NAMALWA (cell line): ENCODE results near the gene GPR4.

Experiments
- DNase-seq: peaks from one replicate; pipeline ENCODE4 v3.0.0-alpha.2; 2015; ENCODE audit warnings: low spot score

GPR4 gene

DNA sequence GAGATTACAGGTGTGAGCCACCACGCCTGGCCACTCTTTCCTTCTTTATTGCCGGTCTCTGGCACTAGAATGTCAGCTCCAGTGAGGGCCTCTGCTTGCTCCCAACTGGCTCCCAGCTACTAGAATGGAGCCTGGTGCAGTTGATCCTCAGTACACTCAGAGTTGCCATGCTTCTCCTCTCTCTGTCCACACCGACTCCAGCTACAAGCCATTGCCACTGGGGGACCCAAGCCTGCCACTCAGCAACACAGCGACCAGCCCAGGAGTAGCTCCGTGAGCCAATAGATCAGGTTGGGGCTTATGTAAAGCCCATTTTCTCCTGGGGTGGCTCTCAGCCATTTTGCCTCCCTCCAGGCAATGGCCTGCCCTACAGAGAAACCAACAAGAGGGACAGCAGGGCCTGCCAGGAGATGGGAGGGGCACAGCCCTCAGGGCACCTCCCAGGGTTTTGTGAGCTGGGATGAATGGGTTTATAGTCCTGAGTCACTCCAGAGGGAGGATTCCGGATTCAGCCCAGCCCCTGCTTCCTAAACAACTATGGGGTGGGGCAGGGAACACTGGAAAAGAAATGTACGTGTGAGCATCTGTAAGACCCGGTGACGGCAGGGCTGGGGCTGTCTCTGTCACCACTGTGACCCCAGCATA is 53.9 kb downstream of the GPR4 start:
- DNase-seq = no peak

DNA sequence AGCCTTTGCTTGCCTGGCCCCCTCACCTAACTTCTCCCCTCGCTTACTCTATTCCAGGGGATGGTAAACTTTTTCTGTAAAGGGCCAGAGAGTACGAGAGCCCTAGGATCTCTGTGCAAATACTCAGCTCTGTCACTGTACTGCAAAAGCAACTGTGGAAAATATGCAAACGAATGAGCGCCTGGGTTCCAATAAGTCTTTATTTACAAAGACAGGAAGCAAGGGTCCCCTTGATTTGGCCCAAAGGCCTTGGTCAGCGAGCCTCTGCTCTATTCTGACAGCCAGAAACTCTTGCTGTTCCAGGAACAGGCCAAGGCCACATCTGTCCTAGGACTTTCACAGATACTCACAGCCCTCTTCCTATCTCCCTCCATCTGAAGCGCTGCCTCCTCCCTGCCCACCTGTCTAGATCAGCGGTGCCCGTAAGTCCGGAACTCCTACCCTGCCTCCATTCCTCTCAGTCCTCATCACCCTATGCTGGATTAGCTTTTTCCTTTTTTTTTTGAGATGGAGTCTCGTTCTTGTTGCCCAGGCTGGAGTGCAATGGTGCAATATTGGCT is 54.7 kb downstream of the GPR4 start:
- peak; percentile 33 for DNase-seq

DNA sequence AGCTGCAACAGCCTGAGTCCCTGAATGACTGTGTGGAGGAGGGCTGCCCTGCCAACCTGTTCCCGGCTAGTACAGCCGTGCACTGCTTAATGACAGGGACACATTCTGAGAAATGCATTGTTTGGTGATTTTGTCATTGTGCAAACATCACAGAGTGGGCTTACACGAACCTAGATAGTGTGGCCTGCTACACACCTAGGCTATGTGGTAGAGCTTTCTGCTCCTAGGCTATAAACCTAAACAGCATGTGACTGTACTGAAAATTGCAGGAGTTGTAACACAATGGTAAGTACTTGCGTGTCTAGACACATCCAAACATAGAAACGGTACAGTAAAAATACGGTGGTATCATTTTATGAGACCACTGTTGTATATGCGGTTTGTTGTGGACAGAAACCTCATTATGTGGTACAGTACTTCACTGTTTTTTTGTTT is 59.8 kb downstream of the GPR4 start:
- no peak for DNase-seq
